ENCODE results near the gene APOA5. TPM values are rescaled to one million over a fixed set of nuclear protein-coding genes. Genes with fewer than 3 reads are reported as not detected.

Gene APOA5
- total RNA-seq, 1 experiment from 2014 or later = not detected

- Histone ChIP-seq H3K36me3 (ENCODE audit: low read depth, low read length) (peaks cover 54% of the 10 kb centered on the region), H3K9me3 (ENCODE audit: low read length) (no peaks in the 10 kb centered on the region), H2AFZ (ENCODE audit: low read length) (no peak overlapping the region), H3K4me1 (ENCODE audit: insufficient read depth, low read length) (no peaks in the 10 kb centered on the region), H3K27me3 (ENCODE audit: low read length) (no peaks in the 10 kb centered on the region), H3K4me3 (ENCODE audit: low read length) (no peak overlapping the region), H3K9me2 (replicated peaks; ENCODE audit: low read length) (no peaks in the 10 kb centered on the region), H3K4me2 (ENCODE audit: low read length) (no peak overlapping the region), H3K79me2 (ENCODE audit: low read length) (no peaks in the 10 kb centered on the region), H3K9ac (ENCODE audit: low read length) (no peak overlapping the region), H3K27ac (ENCODE audit: low read length) (no peak overlapping the region), H4K20me1 (ENCODE audit: low read length) (no peaks in the 10 kb centered on the region), H3F3A (ENCODE audit: low read length, unreplicated experiment) (no peaks in the 10 kb centered on the region)
- no peak for DNase-seq
- intact Hi-C loops (cut with micrococcal nuclease) = no loop called here
- ChIA-PET POLR2A (ENCODE audit: unreplicated experiment) (no interaction called here), CTCF (no interaction called here)
- BruUV-seq (replicated peaks) = no TSS peak
- TF ChIP-seq CTCF (conservative IDR thresholded peaks at IDR 0.05; ENCODE audit: low read depth, low read length) (no peak), EZH2 (IDR thresholded peaks at IDR 0.05; ENCODE audit: low read length, unreplicated experiment) (no peak), EZH2phosphoT487 (IDR thresholded peaks at IDR 0.05; ENCODE audit: borderline replicate concordance, low read length) (no peak)
- no peak for ATAC-seq
These were observed 41.5 kb downstream of the APOA5 start for GRCh38 chr11:116750070-116750718.

- ATAC-seq (no peak), DNase-seq (no peak)
- CTCF ChIA-PET = no interaction called here
These were observed 49.6 kb downstream of the APOA5 start for GRCh38 chr11:116742104-116742503.

More at GRCh38 chr11:116742104-116742503, 49.6 kb downstream of the APOA5 start:
- Histone ChIP-seq H2AFZ (ENCODE audit: low read length) (no peak overlapping the region), H3K4me3 (ENCODE audit: low read length) (no peak overlapping the region), H3K9ac (ENCODE audit: low read length) (no peak overlapping the region), H3K27me3 (ENCODE audit: low read length) (no peaks in the 10 kb centered on the region), H3K27ac (ENCODE audit: low read length) (no peak overlapping the region), H3K4me2 (ENCODE audit: low read length) (no peak overlapping the region), H3K4me1 (ENCODE audit: insufficient read depth, low read length) (no peaks in the 10 kb centered on the region), H3K9me2 (replicated peaks; ENCODE audit: low read length) (no peaks in the 10 kb centered on the region), H3K79me2 (ENCODE audit: low read length) (no peaks in the 10 kb centered on the region), H3K9me3 (ENCODE audit: low read length) (no peaks in the 10 kb centered on the region), H3F3A (ENCODE audit: low read length, unreplicated experiment) (no peaks in the 10 kb centered on the region), H3K36me3 (ENCODE audit: low read depth, low read length) (peaks cover 5% of the 10 kb centered on the region; the same call in 1 of the 2 replicates), H4K20me1 (ENCODE audit: low read length) (no peaks in the 10 kb centered on the region)
- TF ChIP-seq CTCF (conservative IDR thresholded peaks at IDR 0.05; ENCODE audit: low read depth, low read length) (no peak), EZH2 (IDR thresholded peaks at IDR 0.05; ENCODE audit: low read length, unreplicated experiment) (no peak), EZH2phosphoT487 (IDR thresholded peaks at IDR 0.05; ENCODE audit: borderline replicate concordance, low read length) (no peak)
- POLR2A ChIA-PET (ENCODE audit: unreplicated experiment) = no interaction called here
- BruUV-seq (replicated peaks) = no TSS peak
- intact Hi-C loops (cut with micrococcal nuclease) = no loop called here

Measured in PC-3 (cell line).